ENCODE data around the gene SYNE1. TPM values are rescaled to one million over a fixed set of nuclear protein-coding genes. Genes with fewer than 3 reads are reported as not detected.

The SYNE1 gene
- total RNA-seq, 1 experiment from 2014 or later, result 6.5 TPM

DNA sequence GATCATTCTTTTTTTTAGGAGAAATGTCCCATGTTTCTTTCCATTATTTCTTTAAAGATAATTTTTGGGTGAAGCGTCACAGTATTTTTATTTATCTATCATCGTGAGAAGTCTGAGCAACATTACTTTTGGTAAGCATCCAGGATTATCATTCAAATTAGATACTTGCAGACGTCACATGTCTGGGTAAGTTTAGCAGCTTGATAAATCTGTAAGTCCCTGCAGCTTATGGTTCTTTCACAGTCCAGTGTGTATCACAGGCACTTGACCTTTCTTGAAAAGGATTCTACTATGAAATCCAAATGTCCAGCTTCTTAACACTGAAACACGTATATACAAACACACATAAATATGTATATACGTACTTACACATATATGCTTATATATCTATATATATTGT, 470.3 kb downstream of the SYNE1 start (continued):
- TF ChIP-seq, protein P1, sequence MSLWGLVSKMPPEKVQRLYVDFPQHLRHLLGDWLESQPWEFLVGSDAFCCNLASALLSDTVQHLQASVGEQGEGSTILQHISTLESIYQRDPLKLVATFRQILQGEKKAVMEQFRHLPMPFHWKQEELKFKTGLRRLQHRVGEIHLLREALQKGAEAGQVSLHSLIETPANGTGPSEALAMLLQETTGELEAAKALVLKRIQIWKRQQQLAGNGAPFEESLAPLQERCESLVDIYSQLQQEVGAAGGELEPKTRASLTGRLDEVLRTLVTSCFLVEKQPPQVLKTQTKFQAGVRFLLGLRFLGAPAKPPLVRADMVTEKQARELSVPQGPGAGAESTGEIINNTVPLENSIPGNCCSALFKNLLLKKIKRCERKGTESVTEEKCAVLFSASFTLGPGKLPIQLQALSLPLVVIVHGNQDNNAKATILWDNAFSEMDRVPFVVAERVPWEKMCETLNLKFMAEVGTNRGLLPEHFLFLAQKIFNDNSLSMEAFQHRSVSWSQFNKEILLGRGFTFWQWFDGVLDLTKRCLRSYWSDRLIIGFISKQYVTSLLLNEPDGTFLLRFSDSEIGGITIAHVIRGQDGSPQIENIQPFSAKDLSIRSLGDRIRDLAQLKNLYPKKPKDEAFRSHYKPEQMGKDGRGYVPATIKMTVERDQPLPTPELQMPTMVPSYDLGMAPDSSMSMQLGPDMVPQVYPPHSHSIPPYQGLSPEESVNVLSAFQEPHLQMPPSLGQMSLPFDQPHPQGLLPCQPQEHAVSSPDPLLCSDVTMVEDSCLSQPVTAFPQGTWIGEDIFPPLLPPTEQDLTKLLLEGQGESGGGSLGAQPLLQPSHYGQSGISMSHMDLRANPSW (CRISPR knock-in tag; conservative IDR thresholded peaks at IDR 0.05; ENCODE audit: low read depth), result no peak
- TF ChIP-seq ESRRA (CRISPR knock-in tag; IDR thresholded peaks at IDR 0.05; ENCODE audit: borderline replicate concordance), result no peak

DNA sequence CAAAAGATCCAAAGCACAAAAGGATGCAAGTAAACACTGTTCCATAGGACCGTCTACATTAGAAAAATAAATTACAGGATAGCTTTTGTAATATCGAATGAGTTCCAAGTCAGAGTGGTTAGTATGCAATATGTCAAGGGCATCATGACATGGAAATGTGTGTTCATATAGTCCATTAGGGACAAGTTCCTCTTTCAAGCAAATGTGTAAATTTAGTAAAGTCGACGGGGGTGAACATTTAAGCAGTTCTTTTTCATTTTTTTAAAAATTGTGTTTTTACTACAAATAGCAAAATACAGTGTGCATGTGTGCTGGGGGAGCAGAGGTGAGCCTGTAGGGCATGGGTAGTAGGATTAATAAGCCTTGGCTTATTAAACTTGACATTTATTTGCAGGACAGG, 470.7 kb downstream of the SYNE1 start:
- Mint-ChIP-seq H3K9me3 (no peaks in the 10 kb centered on the region), H3K36me3 (no peaks in the 10 kb centered on the region), H3K4me3 (no peak overlapping the region), H3K27ac (no peak overlapping the region), H3K4me1 (peaks cover 12% of the 10 kb centered on the region), H3K27me3 (ENCODE audit: low read depth) (no peaks in the 10 kb centered on the region)
- CTCF ChIA-PET, result no interaction called here
- ATAC-seq, result no peak
- POLR2A ChIA-PET, result no interaction called here
- no peak for DNase-seq (ENCODE audit: low spot score)
- TF ChIP-seq, protein P2, sequence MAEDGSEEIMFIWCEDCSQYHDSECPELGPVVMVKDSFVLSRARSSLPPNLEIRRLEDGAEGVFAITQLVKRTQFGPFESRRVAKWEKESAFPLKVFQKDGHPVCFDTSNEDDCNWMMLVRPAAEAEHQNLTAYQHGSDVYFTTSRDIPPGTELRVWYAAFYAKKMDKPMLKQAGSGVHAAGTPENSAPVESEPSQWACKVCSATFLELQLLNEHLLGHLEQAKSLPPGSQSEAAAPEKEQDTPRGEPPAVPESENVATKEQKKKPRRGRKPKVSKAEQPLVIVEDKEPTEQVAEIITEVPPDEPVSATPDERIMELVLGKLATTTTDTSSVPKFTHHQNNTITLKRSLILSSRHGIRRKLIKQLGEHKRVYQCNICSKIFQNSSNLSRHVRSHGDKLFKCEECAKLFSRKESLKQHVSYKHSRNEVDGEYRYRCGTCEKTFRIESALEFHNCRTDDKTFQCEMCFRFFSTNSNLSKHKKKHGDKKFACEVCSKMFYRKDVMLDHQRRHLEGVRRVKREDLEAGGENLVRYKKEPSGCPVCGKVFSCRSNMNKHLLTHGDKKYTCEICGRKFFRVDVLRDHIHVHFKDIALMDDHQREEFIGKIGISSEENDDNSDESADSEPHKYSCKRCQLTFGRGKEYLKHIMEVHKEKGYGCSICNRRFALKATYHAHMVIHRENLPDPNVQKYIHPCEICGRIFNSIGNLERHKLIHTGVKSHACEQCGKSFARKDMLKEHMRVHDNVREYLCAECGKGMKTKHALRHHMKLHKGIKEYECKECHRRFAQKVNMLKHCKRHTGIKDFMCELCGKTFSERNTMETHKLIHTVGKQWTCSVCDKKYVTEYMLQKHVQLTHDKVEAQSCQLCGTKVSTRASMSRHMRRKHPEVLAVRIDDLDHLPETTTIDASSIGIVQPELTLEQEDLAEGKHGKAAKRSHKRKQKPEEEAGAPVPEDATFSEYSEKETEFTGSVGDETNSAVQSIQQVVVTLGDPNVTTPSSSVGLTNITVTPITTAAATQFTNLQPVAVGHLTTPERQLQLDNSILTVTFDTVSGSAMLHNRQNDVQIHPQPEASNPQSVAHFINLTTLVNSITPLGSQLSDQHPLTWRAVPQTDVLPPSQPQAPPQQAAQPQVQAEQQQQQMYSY (CRISPR knock-in tag; IDR thresholded peaks at IDR 0.05), result no peak
- TF ChIP-seq, protein P3, sequence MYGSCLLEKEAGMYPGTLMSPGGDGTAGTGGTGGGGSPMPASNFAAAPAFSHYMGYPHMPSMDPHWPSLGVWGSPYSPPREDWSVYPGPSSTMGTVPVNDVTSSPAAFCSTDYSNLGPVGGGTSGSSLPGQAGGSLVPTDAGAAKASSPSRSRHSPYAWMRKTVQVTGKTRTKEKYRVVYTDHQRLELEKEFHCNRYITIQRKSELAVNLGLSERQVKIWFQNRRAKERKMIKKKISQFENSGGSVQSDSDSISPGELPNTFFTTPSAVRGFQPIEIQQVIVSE (CRISPR knock-in tag; IDR thresholded peaks at IDR 0.05; ENCODE audit: borderline replicate concordance), result no peak
- TF ChIP-seq, protein P4, sequence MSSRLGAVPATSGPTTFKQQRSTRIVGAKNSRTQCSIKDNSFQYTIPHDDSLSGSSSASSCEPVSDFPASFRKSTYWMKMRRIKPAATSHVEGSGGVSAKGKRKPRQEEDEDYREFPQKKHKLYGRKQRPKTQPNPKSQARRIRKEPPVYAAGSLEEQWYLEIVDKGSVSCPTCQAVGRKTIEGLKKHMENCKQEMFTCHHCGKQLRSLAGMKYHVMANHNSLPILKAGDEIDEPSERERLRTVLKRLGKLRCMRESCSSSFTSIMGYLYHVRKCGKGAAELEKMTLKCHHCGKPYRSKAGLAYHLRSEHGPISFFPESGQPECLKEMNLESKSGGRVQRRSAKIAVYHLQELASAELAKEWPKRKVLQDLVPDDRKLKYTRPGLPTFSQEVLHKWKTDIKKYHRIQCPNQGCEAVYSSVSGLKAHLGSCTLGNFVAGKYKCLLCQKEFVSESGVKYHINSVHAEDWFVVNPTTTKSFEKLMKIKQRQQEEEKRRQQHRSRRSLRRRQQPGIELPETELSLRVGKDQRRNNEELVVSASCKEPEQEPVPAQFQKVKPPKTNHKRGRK (CRISPR knock-in tag; IDR thresholded peaks at IDR 0.05; ENCODE audit: borderline replicate concordance), result no peak
- no peak for TF ChIP-seq ZNF423 (CRISPR knock-in tag; IDR thresholded peaks at IDR 0.05)
- TF ChIP-seq, protein P5, sequence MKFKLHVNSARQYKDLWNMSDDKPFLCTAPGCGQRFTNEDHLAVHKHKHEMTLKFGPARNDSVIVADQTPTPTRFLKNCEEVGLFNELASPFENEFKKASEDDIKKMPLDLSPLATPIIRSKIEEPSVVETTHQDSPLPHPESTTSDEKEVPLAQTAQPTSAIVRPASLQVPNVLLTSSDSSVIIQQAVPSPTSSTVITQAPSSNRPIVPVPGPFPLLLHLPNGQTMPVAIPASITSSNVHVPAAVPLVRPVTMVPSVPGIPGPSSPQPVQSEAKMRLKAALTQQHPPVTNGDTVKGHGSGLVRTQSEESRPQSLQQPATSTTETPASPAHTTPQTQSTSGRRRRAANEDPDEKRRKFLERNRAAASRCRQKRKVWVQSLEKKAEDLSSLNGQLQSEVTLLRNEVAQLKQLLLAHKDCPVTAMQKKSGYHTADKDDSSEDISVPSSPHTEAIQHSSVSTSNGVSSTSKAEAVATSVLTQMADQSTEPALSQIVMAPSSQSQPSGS (CRISPR knock-in tag; IDR thresholded peaks at IDR 0.05; ENCODE audit: borderline replicate concordance, low read depth), result no peak
- TF ChIP-seq, protein P6, sequence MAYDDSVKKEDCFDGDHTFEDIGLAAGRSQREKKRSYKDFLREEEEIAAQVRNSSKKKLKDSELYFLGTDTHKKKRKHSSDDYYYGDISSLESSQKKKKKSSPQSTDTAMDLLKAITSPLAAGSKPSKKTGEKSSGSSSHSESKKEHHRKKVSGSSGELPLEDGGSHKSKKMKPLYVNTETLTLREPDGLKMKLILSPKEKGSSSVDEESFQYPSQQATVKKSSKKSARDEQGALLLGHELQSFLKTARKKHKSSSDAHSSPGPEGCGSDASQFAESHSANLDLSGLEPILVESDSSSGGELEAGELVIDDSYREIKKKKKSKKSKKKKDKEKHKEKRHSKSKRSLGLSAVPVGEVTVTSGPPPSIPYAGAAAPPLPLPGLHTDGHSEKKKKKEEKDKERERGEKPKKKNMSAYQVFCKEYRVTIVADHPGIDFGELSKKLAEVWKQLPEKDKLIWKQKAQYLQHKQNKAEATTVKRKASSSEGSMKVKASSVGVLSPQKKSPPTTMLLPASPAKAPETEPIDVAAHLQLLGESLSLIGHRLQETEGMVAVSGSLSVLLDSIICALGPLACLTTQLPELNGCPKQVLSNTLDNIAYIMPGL (CRISPR knock-in tag; IDR thresholded peaks at IDR 0.05), result no peak
- TF ChIP-seq SP1 (CRISPR knock-in tag; conservative IDR thresholded peaks at IDR 0.05), result no peak
- no peak for TF ChIP-seq TP53 (CRISPR knock-in tag; IDR thresholded peaks at IDR 0.05)
- TF ChIP-seq, protein P7, sequence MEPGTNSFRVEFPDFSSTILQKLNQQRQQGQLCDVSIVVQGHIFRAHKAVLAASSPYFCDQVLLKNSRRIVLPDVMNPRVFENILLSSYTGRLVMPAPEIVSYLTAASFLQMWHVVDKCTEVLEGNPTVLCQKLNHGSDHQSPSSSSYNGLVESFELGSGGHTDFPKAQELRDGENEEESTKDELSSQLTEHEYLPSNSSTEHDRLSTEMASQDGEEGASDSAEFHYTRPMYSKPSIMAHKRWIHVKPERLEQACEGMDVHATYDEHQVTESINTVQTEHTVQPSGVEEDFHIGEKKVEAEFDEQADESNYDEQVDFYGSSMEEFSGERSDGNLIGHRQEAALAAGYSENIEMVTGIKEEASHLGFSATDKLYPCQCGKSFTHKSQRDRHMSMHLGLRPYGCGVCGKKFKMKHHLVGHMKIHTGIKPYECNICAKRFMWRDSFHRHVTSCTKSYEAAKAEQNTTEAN (CRISPR knock-in tag; IDR thresholded peaks at IDR 0.05), result no peak
- TF ChIP-seq IRF2 (CRISPR knock-in tag; IDR thresholded peaks at IDR 0.05; ENCODE audit: borderline replicate concordance, low read depth), result no peak

Data from WTC11 (cell line).